Measurements from ENCODE around the gene TRIM37.

DNA sequence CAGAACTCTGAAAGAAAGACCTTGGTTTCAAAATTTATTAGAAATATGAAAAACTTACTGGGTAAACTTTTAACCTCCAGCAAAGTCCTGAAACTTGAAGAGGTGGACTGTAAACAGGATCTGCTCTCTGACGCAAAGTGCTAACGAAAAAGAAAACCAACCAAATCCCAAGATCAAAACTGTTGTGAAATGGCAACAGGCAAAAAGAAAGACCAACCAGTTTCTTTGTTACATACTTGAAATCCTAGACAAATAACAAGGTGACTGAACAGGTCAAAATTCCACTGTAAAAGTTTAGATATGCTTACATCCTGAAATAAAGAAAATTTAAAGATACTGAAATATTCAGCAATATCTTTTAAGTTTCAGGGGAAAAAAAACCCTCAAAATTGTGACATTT lies 44.2 kb downstream of the TRIM37 start:
- TF ChIP-seq, protein P1, sequence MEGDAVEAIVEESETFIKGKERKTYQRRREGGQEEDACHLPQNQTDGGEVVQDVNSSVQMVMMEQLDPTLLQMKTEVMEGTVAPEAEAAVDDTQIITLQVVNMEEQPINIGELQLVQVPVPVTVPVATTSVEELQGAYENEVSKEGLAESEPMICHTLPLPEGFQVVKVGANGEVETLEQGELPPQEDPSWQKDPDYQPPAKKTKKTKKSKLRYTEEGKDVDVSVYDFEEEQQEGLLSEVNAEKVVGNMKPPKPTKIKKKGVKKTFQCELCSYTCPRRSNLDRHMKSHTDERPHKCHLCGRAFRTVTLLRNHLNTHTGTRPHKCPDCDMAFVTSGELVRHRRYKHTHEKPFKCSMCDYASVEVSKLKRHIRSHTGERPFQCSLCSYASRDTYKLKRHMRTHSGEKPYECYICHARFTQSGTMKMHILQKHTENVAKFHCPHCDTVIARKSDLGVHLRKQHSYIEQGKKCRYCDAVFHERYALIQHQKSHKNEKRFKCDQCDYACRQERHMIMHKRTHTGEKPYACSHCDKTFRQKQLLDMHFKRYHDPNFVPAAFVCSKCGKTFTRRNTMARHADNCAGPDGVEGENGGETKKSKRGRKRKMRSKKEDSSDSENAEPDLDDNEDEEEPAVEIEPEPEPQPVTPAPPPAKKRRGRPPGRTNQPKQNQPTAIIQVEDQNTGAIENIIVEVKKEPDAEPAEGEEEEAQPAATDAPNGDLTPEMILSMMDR (IDR thresholded peaks at IDR 0.05; ENCODE audit: borderline replicate concordance, extremely low read depth, low read length, poor library complexity, severe bottlenecking) = no peak
- TF ChIP-seq EZH2 (IDR thresholded peaks at IDR 0.05; ENCODE audit: borderline replicate concordance, low read depth, low read length, severe bottlenecking) = no peak

All from DND-41 (cell line).